ENCODE measurements around the gene MSH5.
"Not testable (repeated sequence)": the region's sequence is repeated elsewhere in the genome, so short reads cannot be mapped to it uniquely, and the experiment has no call there.

MSH5 gene

DNA sequence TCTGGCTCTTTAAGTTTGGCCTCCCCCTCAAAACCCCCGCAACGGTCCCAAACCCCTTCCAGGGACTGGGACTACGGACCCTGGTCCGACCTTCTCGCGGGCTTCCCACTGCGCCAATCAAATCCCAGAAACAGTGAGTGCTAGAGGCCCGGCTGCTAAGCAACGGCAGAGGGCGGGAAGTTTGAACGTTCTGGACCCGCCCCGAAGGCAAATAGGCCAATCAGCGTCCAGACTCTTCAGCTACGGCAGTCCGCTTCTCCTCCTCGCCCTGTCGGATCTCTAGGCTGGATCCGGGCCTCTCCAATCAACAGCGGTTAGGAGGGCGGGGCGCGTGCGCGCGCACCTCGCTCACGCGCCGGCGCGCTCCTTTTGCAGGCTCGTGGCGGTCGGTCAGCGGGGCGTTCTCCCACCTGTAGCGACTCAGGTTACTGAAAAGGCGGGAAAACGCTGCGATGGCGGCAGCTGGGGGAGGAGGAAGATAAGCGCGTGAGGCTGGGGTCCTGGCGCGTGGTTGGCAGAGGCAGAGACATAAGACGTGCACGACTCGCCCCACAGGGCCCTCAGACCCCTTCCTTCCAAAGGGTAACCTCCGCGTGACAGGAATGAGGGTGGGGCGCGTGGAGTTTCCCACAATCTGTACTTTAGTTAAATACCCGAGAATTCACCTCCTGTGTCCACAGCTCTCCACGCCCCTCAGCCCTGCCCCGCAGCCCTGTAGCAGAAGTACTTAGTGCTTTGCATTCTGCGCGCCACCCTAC lies at the start of gene MSH5:
TSS of gene MSH5 (plus strand) at position 367 of the 758 bp plus-strand sequence. CDS start 462 bp downstream, outside the sequence.
- peak; percentile 100 for DNase-seq (ENCODE audit: low read depth)

DNA sequence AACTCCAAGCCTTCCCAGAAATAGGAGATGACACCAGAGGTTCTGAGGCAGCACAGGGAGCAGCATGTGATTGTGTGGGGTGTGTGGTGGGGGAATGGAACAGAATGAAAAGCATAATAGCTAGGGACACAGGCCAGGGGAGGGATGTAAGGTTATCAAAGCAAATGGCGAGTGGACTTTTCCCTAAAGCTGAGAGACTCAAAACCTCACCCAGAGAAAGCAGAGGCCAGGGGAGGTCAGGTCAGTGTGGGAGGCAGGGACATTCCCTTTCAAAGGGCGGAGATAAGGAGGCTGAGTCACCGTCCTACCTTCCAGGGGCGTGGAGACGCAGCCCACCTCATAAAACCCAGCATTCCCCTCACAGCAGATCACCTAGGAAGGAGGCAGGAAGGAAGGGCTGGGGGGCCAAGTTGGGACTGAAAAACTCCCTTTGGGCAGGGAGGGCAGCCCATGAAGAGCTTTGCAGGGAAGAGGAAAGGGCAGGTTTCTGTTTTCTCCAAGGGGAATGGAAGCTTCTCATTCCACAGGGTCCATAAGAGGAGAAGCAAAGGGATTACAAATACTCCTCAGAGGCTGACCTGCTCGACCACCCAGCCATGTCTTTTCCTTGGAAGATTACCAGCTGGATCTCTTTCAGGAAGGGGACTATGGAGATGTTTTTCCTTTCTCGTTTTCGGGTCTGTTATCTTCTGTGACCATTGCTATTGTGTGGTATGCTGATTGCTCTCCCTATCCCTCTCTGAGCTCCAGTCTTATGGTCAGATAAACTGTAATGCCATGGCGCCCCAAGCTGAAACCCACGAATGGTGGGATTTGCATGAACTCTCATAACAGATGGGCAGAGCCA lies 49.4 kb upstream of the MSH5 start:
- no peak for DNase-seq (ENCODE audit: low read depth)

DNA sequence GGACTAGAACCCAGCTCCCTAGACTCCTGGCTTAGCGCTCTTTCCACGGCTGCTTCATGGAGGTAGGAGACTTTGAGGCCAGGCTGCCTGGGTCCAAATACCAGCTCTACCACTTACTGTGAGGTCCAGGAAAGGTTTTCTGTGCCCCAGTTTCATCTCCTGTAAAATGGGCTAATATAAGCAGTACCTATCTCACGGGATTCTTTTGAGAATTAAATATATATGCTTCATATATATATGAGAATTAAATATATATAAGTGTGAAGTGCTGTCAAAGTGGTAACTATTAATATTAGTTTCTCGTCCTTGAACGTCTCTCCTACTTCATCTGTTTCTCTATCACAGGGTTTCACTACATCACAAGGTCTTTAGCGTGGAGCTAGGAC lies 48.7 kb upstream of the MSH5 start:
- no peak for DNase-seq (ENCODE audit: low read depth)

DNA sequence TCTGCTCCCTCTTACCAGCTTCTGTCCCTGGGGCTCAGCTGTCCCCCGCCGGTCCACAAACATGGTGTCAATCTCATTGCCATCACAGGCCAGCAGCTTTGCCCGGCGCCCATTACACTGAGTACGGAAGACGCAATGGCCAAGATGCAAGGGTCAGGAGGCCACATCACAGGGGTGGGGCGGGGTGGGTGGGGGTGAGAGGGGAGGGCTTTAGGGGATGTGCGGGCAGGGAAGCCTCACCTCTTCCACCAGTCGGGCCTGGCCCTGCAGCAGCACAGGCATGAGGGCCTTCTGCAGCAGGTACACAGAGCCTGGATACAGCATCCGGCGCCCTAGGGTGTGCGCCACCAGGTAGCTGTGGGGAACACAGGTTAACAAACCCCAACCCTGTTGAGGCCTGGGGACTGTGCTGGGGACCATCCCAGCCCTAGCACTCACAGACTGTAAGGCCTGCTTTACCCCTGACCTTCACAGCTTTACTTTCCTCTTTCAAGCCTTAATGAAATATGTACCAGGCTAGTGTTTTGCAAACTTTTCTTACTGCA lies 48.2 kb upstream of the MSH5 start:
- no peak for DNase-seq (ENCODE audit: low read depth)

GRCh38 chr6:31692353-31692752 lies 47.5 kb upstream of the MSH5 start:
- no peak for DNase-seq (ENCODE audit: low read depth)

DNA sequence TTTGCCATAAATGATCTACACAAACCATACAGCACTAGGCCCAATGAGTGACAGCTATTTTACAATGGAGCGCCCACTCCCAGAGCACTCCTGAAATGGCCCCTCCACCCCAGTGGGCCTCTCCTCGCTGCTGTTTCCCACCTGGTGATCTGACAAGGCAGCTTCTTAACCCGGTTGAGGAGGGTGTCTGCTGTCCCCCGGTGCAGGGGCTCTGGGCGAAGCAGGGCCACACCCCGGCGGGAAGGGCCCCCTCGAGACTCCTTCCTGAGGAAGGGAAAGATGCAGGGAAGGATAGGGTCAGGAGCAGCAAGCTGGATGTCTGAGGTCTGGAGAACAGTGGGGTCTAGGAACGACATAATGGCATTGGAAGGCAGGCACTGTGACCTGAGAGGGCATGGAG lies 46.9 kb upstream of the MSH5 start:
- no peak for DNase-seq (ENCODE audit: low read depth)

DNA sequence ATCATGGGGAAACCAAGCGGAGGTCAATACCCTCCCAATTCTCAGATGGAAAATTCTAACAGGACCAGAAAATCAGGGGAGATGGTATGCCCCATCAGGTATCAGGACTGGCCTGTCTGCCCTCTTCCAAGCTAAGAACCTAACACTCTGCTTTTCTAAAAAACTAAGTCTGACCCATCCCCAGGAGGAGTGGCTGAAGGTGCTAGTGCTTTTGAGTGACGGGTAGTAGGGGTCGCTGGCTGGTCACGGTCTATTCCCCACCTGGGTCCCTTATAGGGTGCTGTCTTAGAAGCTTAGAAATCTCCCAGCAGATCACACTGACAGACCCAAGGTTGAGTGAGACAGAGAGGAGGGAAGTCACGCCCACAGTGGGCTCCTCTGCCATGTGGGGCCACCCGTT lies 46.3 kb upstream of the MSH5 start:
- DNase-seq (ENCODE audit: low read depth), result no peak

GRCh38 chr6:31697555-31697954 lies 42.2 kb upstream of the MSH5 start:
- no peak for DNase-seq (ENCODE audit: low read depth)

DNA sequence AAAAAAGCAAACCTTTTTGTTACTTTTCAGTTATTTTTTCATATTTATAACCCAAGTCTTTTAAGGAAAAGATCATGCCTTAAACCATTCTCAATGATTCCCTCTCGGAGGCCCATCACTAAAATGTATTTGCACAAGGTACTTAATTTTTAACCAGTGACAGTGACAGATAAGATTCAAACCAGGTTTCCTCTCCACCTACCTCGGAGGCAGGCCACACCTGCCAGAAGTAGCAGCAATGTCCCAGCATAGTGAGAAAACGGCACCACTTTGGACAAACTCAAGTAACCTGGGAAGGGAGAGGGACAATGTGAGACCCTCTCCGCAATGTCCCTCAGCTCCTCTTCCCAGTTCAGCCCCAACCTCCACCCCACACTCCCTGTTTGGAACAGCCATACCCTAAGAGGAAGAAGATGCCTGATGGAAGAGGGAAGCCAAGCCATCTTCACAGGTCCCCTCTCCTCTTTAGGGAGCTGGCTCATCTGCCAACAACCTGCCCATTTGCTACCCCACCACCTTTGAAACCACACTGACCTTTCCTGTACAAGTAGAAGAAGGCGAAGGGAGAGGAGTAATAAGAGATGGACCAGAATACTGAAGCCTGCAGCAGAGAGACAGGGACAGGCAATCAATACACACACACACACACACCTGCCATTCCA lies 38.9 kb upstream of the MSH5 start:
- DNase-seq (ENCODE audit: low read depth), result no peak

DNA sequence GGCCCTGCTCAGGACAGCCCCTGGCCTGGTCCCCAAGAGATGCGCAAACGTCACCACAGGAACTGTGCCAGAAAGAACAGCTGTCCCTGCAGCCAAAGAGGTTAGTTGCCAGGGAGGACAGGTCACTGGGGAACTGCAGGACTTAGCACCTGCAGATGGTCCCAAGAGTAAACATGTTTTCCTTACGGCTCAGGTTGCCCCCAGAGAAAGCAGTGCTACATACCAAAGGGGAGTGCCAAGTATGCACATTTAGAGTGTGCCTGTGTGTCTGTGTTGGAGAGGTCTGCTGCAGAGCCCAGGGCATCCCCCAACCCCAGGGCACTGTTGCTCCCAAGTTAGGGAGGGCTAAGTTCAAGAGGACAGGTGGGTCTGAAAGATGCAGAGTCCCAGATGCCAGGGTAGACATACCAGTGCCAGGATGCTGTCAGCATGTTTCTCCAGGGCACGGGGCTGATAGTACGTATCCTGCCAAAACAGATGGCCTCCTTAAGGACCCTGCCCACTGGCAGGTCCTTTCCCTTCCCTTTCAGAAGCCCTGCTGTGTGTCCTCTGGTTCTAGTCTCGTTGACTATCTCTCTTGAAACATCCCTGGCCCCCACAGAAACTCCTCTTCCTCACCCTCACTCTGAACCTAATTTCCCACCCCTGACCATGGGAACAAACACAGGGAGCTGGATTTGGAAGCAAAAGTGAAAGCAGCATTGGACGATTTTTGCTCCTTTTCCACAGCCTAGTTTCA lies 38.0 kb upstream of the MSH5 start:
- peak; percentile 44 for DNase-seq (ENCODE audit: low read depth)

DNA sequence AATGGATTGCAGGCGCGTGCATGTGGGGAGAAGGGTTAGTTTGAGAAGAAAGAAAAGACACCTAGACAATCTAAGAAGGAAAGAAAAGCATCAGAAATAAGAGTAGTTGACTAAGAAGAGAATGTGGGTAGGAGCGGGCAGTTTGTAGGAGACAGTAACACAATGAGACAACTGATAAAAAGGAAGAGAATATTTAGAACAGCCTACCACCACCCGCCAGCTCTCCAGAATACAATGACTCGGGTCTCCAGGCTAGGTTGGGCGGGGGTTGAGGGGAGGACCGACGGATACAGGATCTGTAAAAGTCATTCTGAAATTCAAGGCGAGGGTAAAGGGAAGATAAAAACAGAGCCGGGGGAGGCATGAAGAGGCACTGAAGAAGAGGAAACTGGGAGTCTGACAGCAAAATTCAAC lies 37.4 kb upstream of the MSH5 start:
- no peak for DNase-seq (ENCODE audit: low read depth)

DNA sequence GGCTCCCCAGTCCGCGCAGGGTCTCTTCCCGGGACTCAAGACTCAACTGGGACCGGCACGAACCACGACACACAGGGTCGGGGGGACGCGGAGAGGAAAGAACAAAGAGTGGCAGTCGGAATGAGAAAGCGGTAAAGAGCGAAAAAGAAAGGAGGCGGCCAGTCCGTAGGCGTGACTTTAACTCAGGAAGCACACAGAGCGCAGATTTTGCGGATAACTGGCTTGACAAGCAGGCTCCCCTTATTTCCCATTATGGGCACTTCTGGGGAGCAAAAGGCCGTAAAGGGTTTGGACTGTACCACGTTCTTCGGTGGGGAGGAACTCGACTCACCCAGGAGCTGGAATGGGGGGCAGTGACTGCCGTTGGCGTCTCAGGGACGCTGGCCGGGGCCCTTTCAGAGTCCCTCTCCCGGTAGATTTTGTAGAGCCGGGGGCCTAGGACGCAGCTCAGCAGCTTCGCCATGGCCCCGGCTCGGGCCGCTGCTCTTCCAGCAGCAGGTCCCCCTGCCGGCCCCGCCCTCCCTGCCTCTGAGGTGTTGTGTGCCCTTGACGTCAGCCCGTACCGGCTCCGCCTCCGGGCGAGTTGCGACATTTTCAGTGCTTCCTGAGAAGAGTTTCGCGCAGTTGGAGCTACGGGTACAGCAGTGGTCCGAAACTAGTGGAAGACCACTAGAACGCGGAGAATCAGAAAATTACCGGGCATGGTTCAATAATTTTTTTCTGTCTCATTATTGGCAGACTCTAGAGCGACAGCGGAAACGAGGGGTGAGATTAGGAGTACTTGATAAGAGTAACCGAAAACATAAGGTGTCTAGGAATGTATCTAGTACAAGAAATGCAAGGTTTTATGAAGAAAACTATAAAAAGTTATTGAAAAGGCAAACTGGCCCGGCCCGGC lies 36.7 kb upstream of the MSH5 start, which contains the start of gene ABHD16A:
TSS of gene ABHD16A (minus strand) at position 506 of the 898 bp plus-strand sequence. CDS start at position 463, 43 bp downstream.
- peak; percentile 98 for DNase-seq (ENCODE audit: low read depth)

- DNase-seq (ENCODE audit: low read depth), result peak; percentile 47
Observed at GRCh38 chr6:31705931-31706330, 33.9 kb upstream of the MSH5 start.

- DNase-seq (ENCODE audit: low read depth), result no peak
Observed at GRCh38 chr6:31706599-31706998, 33.2 kb upstream of the MSH5 start, which contains the start of gene LY6G6F. TSS of gene LY6G6F (plus strand) at chr6:31706866. CDS start at chr6:31706907, 41 bp downstream.

DNA sequence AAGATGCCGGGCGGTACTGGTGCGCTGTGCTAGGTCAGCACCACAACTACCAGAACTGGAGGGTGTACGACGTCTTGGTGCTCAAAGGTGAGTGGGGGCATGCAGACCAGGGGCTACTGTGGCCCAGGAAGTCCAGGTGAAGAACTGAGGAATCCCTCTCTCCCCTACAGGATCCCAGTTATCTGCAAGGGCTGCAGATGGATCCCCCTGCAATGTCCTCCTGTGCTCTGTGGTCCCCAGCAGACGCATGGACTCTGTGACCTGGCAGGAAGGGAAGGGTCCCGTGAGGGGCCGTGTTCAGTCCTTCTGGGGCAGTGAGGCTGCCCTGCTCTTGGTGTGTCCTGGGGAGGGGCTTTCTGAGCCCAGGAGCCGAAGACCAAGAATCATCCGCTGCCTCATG lies 32.1 kb upstream of the MSH5 start:
- no peak for DNase-seq (ENCODE audit: low read depth)

DNA sequence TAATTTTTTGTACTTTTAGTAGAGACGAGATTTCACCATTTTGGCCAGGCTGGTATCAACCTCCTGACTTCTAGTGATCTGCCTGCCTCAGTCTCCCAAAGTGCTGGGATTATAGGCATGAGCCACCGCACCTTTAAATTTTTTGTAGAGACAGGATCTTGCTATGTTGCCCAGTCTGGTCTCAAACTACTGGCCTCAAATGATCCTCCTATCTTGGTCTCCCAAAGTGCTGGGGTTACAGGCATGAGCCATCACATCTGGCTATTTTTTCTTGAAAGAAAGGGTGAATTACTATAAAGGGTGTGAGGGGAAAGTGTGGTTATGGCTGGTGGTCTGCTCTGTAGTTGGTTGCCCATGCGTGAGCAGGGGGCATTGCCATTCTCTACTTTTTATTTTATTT lies 31.6 kb upstream of the MSH5 start:
- DNase-seq (ENCODE audit: low read depth), result no peak

- not testable (repeated sequence) for DNase-seq (ENCODE audit: low read depth)
Observed at GRCh38 chr6:31709157-31709556, 30.6 kb upstream of the MSH5 start.

- DNase-seq (ENCODE audit: low read depth), result no peak
Observed at GRCh38 chr6:31710523-31711219, 29.1 kb upstream of the MSH5 start.

DNA sequence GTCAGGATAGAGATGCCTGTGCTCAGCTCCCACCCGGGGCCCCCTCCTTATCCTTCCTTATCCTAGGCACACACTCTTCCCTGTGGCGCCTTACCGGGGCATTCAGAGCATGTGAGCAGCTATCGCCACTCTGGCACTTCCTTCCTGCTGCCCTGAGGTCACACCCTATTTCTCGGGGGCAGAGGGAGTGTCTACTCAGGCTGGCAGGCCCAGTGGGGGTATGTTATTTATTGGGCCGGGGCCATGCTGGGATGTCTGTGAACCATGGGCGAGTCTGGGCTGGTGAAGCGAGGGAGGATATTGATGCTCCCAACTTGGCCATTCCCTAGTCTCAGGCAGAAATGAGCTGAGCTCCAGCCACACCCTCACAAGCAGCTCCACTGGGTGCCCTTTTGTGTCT lies 28.6 kb upstream of the MSH5 start:
- no peak for DNase-seq (ENCODE audit: low read depth)

DNA sequence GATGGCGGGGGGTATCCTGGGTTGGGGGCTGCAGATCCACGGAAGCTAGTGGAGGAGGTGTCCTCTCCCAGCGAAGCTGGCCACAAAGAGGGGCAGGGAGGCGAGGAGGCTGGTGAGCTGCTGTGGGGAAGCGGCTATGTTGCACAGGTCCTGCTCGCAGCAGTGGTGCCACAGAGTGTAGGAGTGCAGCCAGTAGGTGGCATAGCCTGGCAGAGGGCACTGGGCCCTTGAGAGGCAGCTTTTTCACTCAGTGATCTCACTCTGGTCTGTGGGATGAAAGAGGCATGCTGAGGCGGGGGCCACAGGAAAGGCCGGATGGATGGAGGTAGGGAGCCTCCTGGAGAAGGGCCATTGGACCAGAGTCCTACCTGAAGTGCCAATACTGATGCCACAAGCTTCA lies 27.5 kb upstream of the MSH5 start:
- peak; percentile 8 for DNase-seq (ENCODE audit: low read depth)
